SK-N-SH (cell line): ENCODE results near the gene WASF1. TPM values are rescaled to one million over a fixed set of nuclear protein-coding genes. Genes with fewer than 3 reads are reported as not detected.

Source experiments
- CTCF ChIA-PET: fragments of 300-600, 350-600 bp; formaldehyde crosslinking; extraction: SDS; loops from one replicate; lab custom pipeline; 2021; lab: Yijun Ruan, JAX
- POLR2A ChIA-PET: fragments of 350-600 bp; sonication (Branson Sonifier 250); formaldehyde crosslinking; extraction: SDS; loops from one replicate; lab custom pipeline; 2020; ENCODE audit warnings: antibody characterized with exemption, inconsistent platforms; lab: Yijun Ruan, JAX
- DNase-seq: peaks from one replicate; pipeline ENCODE4 v3.0.0; 2012
- H2AFZ ChIP-seq: fragments of 200-600 bp; sonication (generic); 2 replicates; pipeline ENCODE4 v1.8.1; 2016; ENCODE audit warnings: antibody characterized with exemption, mild to moderate bottlenecking, low read depth
- H3F3A ChIP-seq: fragments of 200-600 bp; sonication (generic); replicated peaks from 2 replicates; pipeline ENCODE3; 2016; ENCODE audit warnings: antibody characterized with exemption, mild to moderate bottlenecking; ENCODE audit not compliant: insufficient read depth
- H3K27ac ChIP-seq, 2 experiments: fragments of 200-500 bp in 1 of 2; fragments of 200-600 bp in 1 of 2; sonication (Bioruptor generic) in 1 of 2; sonication (generic), shearing (Covaris generic) in 1 of 2; 2 replicates each; pipeline versions ENCODE4 v1.5.1 to v1.6.1; 2014 to 2016; ENCODE audit warnings: low read depth in 2 of 2, inconsistent platforms in 1 of 2, low read length in 1 of 2, mild to moderate bottlenecking in 1 of 2, mixed read lengths in 1 of 2
- H3K27me3 ChIP-seq: fragments of 200-600 bp; sonication (generic), shearing (Covaris generic); 2 replicates; pipeline ENCODE4 v1.6.1; 2016; ENCODE audit warnings: mixed run types; ENCODE audit not compliant: insufficient read depth
- H3K36me3 ChIP-seq, 2 experiments: fragments of 200-500 bp in 1 of 2; fragments of 200-600 bp in 1 of 2; sonication (Bioruptor generic) in 1 of 2; sonication (generic) in 1 of 2; replicated peaks in 1 of 2; 2 replicates each; pipeline versions ENCODE3 to v1.5.1; 2014 to 2016; ENCODE audit warnings: low read length in 1 of 2, mild to moderate bottlenecking in 1 of 2; ENCODE audit not compliant: insufficient read depth in 2 of 2, control insufficient read depth in 1 of 2
- H3K4me1 ChIP-seq, 2 experiments: fragments of 200-500 bp in 1 of 2; fragments of 200-600 bp in 1 of 2; sonication (Bioruptor generic) in 1 of 2; sonication (generic), shearing (Covaris generic) in 1 of 2; 2 replicates each; pipeline versions ENCODE4 v1.5.1 to v1.6.1; 2014 to 2016; ENCODE audit warnings: low read depth in 1 of 2, low read length in 1 of 2, mixed run types in 1 of 2; ENCODE audit not compliant: insufficient read depth in 2 of 2, control insufficient read depth in 1 of 2
- H3K4me2 ChIP-seq: fragments of 200-600 bp; sonication (generic), shearing (Covaris generic); 2 replicates; pipeline ENCODE4 v1.6.1; 2017; ENCODE audit warnings: mixed run types
- H3K4me3 ChIP-seq, 2 experiments: fragments of 200-500 bp in 1 of 2; fragments of 200-600 bp in 1 of 2; sonication (Bioruptor generic) in 1 of 2; sonication (generic), shearing (Covaris generic) in 1 of 2; 2 replicates each; pipeline versions ENCODE4 v1.5.1 to v1.8.1; 2014 to 2016; ENCODE audit warnings: low read depth in 2 of 2, inconsistent platforms in 1 of 2, low read length in 1 of 2, mild to moderate bottlenecking in 1 of 2, mixed read lengths in 1 of 2, moderate library complexity in 1 of 2
- H3K79me2 ChIP-seq: fragments of 200-600 bp; sonication (generic); 2 replicates; pipeline ENCODE4 v1.8.1; 2017; ENCODE audit warnings: mild to moderate bottlenecking; ENCODE audit not compliant: insufficient read depth
- H3K9ac ChIP-seq: fragments of 200-600 bp; sonication (generic); 2 replicates; pipeline ENCODE4 v1.6.1; 2017; ENCODE audit warnings: mixed run types
- H3K9me2 ChIP-seq: fragments of 200-600 bp; sonication (generic); 2 replicates; pipeline ENCODE4 v1.6.1; 2017; ENCODE audit warnings: mixed run types
- H3K9me3 ChIP-seq: fragments of 200-600 bp; sonication (generic); 2 replicates; pipeline ENCODE4 v1.6.1; 2017; ENCODE audit warnings: mixed run types, mild to moderate bottlenecking, moderate library complexity
- H4K20me1 ChIP-seq: fragments of 200-600 bp; sonication (generic); 2 replicates; pipeline ENCODE4 v1.6.1; 2017; ENCODE audit warnings: mild to moderate bottlenecking, mixed run types; ENCODE audit not compliant: insufficient read depth
- ELF1 ChIP-seq: IDR thresholded peaks from 2 replicates; pipeline ENCODE4 v1.4.0; 2012
- EZH2phosphoT487 ChIP-seq: fragments of 200-600 bp; sonication (generic); IDR thresholded peaks from 2 replicates; pipeline ENCODE4 v1.6.1; 2017; ENCODE audit warnings: low read depth, mixed run types, mild to moderate bottlenecking, antibody characterized with exemption, moderate library complexity, borderline replicate concordance
- FOSL2 ChIP-seq: IDR thresholded peaks from 2 replicates; pipeline ENCODE4 v1.4.0; 2012; ENCODE audit warnings: low read depth, mild to moderate bottlenecking, moderate library complexity, borderline replicate concordance
- GABPA ChIP-seq: IDR thresholded peaks from 2 replicates; pipeline ENCODE4 v1.4.0; 2012; ENCODE audit warnings: low read depth, mild to moderate bottlenecking
- MAX ChIP-seq: IDR thresholded peaks from 2 replicates; pipeline ENCODE4 v1.4.0; 2012; ENCODE audit warnings: low read depth
- NFIC ChIP-seq: IDR thresholded peaks from 2 replicates; pipeline ENCODE4 v1.4.0; 2012; ENCODE audit warnings: borderline replicate concordance
- NRF1 ChIP-seq: IDR thresholded peaks from 2 replicates; pipeline ENCODE4 v1.6.1; 2012; ENCODE audit warnings: low read depth, mild to moderate bottlenecking, low read length
- PBX3 ChIP-seq: IDR thresholded peaks from 2 replicates; pipeline ENCODE4; 2012
- POLR2AphosphoS5 ChIP-seq: IDR thresholded peaks from 2 replicates; pipeline ENCODE4 v1.6.1; 2012; ENCODE audit warnings: low read depth, low read length
- RAD21 ChIP-seq: IDR thresholded peaks from 2 replicates; pipeline ENCODE4 v1.6.1; 2012; ENCODE audit warnings: mild to moderate bottlenecking, low read length
- RCOR1 ChIP-seq: fragments of 150-350 bp; IDR thresholded peaks from 2 replicates; pipeline ENCODE4 v1.6.1; 2017; ENCODE audit warnings: antibody characterized with exemption, low read length
- RFX5 ChIP-seq: IDR thresholded peaks from 2 replicates; pipeline ENCODE4 v1.6.1; 2012; ENCODE audit warnings: mild to moderate bottlenecking, improper control_type of control experiment, low read length
- RXRA ChIP-seq: IDR thresholded peaks from 2 replicates; pipeline ENCODE4 v1.4.0; 2012; ENCODE audit warnings: low read depth, mild to moderate bottlenecking, borderline replicate concordance
- SMC3 ChIP-seq: IDR thresholded peaks from 2 replicates; pipeline ENCODE4 v1.6.1; 2012; ENCODE audit warnings: low read depth, low read length, improper control_type of control experiment
- TEAD4 ChIP-seq: IDR thresholded peaks from 2 replicates; pipeline ENCODE4 v1.4.0; 2012; ENCODE audit warnings: mild to moderate bottlenecking, borderline replicate concordance; ENCODE audit not compliant: insufficient read depth
- USF1 ChIP-seq: IDR thresholded peaks from 2 replicates; pipeline ENCODE4 v1.4.0; 2012; ENCODE audit warnings: low read depth, borderline replicate concordance
- ZBTB33 ChIP-seq: IDR thresholded peaks from 2 replicates; pipeline ENCODE4 v1.4.0; 2012; ENCODE audit warnings: low read depth, borderline replicate concordance
- WGBS: methylation state at CpG from one replicate; pipeline ENCODE4 v1.1.6; 2017; ENCODE audit warnings: low lambda C conversion rate; 5-methylcytosine and 5-hydroxymethylcytosine counted together
- polyA plus RNA-seq, 3 experiments: library from polyadenylated mRNA; depleted of rRNA; stranded (reverse); fragments of >200 nt; gene quantifications; 2 replicates each; pipeline ENCODE4 v1.2.3, GENCODE V29; 2012

Gene WASF1
- polyA plus RNA-seq, 1 of the 3 experiments (the other 2 are of a cell fraction): 31.4 TPM

- 97% methylated on average over 5 of the region's 10 CpGs for WGBS
- H3K9me2 ChIP-seq: no peaks in the 10 kb centered on the region
- H3K4me2 ChIP-seq: no peak overlapping the region
- POLR2A ChIA-PET: no interaction called here
- H3K4me1 ChIP-seq: no peaks in the 10 kb centered on the region
- H3K4me3 ChIP-seq: no peak overlapping the region
- no peak overlapping the region for H3K9ac ChIP-seq
- no peak for DNase-seq
- CTCF ChIA-PET: interaction anchor here (1.2 kb wide), 1 partner anchor 9 kb away, joined by 3 read pairs; no protein-coding TSS in a partner anchor
- H3K27ac ChIP-seq: no peak overlapping the region
- H3K27me3 ChIP-seq: no peaks in the 10 kb centered on the region
- H4K20me1 ChIP-seq: no peaks in the 10 kb centered on the region
- H3K79me2 ChIP-seq: no peaks in the 10 kb centered on the region
- H3F3A ChIP-seq: no peaks in the 10 kb centered on the region
- no peak for TF ChIP-seq EZH2phosphoT487
- no peak for TF ChIP-seq MAX
- no peak for TF ChIP-seq GABPA
- no peak for TF ChIP-seq FOSL2
- no peak for TF ChIP-seq RXRA
- no peak for TF ChIP-seq RCOR1
- no peak for TF ChIP-seq TEAD4
- no peak for TF ChIP-seq POLR2AphosphoS5
- no peak for TF ChIP-seq RAD21
- TF ChIP-seq ZBTB33: no peak
- no peak for TF ChIP-seq PBX3
- TF ChIP-seq NRF1: no peak
- no peak for TF ChIP-seq ELF1
- no peak for TF ChIP-seq USF1
- no peak for TF ChIP-seq NFIC
- no peak for TF ChIP-seq RFX5
- no peak for TF ChIP-seq SMC3
- no peaks in the 10 kb centered on the region for H3K9me3 ChIP-seq
- H3K36me3 ChIP-seq: peaks cover 4 to 8% of the 10 kb centered on the region in 2 experiments
- H2AFZ ChIP-seq: no peak overlapping the region
Observed at GRCh38 chr6:110137924-110138887, 41.3 kb downstream of the WASF1 start.
